GM18502 (cell line): Measurements from ENCODE around the gene TRPC6.
"Not testable (repeated sequence)": the region's sequence is repeated elsewhere in the genome, so short reads cannot be mapped to it uniquely, and the experiment has no call there.

ENCODE experiments used
- ATAC-seq: cut with Tn5 transposase; IDR thresholded peaks from one replicate; pipeline ENCODE4 v1.9.1; 2021; ENCODE audit warnings: mild to moderate bottlenecking; ENCODE audit not compliant: unreplicated experiment, poor library complexity

The TRPC6 gene

DNA sequence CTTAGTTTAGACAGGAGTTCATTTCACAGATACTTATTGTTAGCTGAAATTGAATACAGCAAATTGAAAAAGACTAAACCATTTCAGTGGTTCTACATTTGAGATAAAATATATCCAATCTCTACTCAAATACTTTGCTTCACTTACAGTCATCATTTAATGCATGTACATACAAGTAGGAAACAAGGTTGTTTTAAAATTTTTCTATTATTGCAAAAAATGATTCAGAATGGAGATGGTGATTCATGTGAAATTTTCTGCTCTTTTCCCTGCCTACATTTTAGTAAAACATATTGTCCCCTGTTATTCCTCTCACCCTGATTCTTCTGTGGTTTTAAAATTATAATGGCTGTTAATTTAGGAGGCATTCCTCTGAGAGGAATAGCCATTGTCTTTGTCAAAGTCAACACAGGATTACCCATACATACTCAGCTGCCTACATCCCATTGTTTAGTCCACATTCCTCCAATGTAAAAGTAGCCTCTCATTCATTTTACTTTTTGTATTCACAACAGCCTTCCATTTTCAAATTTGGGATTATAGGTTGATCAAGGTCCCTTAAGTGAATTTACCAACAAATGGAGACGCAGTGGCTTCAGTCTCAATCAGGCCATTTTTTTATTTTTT lies 60.1 kb downstream of the TRPC6 start:
- no peak for ATAC-seq

DNA sequence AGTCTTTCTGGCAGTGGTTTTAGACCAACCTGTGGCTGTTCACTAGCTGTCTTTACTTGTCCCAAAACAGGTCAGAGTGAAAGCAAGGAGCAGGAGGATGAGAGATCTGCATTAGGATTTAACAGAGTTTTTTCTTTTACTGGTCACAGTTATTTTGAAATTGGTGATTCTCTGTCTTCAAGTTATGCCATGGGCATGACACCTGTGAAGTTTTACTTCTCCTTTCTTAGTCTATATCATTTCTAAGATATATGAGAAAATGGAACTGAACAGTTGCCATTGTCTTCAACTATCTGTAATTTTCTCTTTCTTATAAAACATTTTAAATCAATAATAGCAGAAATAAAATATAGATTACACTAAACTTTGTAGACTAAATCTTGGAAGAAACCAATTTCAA lies 60.6 kb downstream of the TRPC6 start:
- ATAC-seq: no peak

DNA sequence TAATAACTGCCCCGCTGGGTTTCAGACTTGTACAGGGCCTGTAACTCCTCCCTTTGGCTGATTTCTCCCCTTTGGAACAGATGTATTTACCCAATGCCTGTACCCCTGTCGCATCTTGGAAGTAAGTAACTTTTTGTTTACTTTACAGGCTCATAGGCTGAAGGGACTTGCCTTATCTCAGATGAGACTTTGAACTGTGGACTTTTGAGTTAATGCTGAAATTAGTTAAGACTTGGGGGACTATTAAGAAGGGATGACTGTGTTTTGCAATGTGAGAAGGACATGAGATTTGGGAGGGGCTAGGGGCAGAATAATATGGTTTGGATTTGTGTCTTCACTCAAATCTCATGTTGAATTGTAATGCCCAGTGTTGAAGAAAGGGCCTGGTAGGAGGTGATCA lies 62.0 kb downstream of the TRPC6 start:
- ATAC-seq: no peak

DNA sequence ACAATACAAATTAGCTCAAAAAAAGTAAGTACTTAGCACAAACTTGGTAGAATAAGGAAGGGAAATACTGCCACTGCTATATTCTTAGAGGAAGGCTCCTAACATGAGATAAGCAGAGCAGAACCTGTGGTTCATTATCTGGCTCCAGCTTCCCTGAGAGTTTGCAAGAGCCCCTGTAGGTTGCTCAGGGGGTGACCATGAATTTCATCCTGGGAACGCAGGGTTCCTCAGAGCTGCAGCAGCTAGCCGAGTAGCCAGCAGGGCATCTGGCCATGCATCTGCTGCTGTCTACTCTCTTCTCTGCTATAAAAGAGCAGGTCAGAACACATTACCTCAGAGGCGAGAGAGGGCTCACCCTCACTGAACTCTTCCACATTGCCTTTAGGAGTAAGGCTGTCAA lies 67.3 kb downstream of the TRPC6 start:
- no peak for ATAC-seq

GRCh38 chr11:101511065-101511464 lies 72.7 kb downstream of the TRPC6 start:
- ATAC-seq: no peak

DNA sequence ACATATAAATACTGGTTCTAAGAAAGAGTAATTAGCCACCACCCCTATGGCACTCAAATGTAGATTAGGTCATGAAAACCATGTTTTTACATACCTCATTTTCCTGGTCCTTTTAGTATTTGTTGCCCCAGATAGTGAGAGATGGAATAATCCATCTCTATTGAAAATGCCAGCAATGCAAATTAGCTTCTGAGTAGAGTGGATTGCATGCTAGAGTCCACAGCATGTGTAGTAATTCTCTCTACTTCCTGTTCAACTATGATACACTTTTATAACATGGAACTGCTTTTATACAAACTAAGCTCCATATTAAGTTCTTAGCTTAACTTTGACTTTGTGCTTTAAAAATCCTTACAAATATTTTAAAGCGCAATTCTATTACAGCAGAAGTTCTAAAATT lies 73.2 kb downstream of the TRPC6 start:
- no peak for ATAC-seq

DNA sequence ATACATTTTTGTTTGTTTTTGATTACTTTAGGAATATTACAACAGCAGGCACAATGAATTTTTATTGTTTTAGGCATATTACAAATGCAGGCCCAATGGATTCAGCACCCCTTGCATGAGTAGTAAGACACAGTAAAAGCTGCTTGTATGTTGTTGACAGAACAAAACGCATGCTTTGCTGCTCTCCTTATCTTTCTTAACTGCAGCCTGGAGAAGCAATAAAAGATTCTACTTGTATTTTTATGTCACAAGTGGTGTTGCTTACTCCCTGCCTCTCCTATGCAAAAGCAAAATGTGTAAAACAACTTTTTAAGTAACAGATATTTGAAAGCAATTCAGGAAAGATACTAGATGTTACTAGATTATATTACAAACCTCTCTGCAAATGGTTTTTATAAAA lies 73.9 kb downstream of the TRPC6 start:
- no peak for ATAC-seq

- peak; percentile 52 for ATAC-seq
Measured at GRCh38 chr11:101508370-101508769, 75.4 kb downstream of the TRPC6 start.

GRCh38 chr11:101498891-101499290 lies 84.9 kb downstream of the TRPC6 start:
- ATAC-seq: no peak

- no peak for ATAC-seq
Measured at GRCh38 chr11:101497291-101497690, 86.5 kb downstream of the TRPC6 start.

- no peak for ATAC-seq
Measured at GRCh38 chr11:101487775-101488174, 96.0 kb downstream of the TRPC6 start.

DNA sequence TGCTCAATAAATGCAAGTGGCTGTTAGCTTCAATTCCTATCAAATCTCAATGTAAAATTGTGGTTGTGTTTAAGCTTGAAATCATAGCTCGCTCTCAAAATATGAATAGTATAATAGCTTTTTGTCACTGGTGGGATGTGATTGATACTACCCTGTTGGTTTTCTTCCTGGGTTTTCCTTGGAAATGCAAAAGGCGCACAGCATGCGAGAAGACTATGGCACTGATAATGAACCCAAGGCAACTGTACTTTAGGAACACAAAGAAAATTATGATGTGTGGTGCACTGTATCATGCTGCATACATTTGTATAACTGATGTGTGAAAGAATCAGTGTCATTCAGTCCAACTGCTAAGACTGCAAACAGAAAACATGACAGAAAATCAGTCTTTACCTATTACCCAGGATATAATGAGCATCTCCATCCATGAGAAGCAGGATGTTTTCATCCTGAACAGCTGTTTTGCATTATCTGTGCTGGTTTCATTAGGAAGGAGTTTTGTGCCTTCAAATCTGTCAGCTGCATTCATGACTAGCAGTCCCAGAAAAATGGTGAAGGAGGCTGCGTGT lies 101.2 kb downstream of the TRPC6 start:
- ATAC-seq: no peak

DNA sequence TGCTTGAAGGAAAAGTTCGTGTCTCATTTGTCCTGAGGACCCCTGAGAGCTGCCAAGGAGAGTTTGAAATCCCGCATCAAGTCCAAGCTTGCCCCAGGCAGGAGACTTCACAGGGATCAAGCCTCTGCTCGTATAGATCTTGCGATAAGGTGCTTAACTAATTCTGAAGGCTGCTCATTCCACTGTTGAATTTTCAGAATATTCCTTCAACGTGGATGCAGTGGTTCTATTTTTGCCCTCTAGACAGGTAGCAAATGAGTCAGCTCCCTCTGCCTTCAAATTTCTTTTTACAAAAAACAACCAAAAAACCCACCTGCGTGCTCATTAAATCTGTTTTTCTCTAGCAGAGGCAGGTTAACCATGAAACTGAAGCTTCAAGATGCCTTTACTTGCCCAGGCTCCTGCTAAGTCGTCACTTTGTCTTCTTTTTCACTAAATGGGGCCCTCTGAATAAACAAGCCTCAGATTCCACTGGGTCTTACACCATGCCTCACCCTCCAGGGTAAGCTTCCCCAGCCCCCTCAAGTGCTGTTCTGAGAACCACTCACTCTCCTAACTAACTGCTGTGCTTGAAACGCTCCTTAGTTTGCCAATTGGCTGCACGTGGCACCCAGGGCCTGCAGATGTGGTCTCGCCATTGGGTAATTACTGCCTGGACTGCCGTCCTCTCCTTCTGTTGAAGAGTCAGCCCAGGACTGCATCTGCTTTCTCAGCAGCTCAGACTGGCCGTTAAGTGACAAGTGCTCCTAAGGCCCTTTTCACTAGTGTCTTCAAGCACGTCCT lies 105.0 kb downstream of the TRPC6 start:
- ATAC-seq: no peak

- ATAC-seq: no peak
Measured at GRCh38 chr11:101477926-101478325, 105.9 kb downstream of the TRPC6 start.

DNA sequence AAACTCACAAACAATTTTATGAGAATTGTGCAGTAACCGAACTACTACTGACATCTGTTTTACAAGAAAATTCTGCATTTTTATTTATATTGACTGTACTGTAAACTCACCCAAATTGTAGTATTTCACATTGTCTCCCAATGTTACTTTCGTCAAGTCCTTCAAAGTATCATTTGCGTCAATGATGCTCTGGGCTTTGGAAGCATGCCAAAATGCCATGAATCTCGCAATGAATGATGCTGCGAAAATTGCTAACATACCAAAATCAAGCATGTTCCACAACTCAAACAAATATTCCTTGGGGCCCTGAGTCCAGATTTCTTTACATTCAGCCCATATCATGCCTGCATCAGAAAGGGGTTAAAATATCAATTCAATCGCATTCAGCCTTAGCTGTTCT lies 107.6 kb downstream of the TRPC6 start:
- no peak for ATAC-seq

DNA sequence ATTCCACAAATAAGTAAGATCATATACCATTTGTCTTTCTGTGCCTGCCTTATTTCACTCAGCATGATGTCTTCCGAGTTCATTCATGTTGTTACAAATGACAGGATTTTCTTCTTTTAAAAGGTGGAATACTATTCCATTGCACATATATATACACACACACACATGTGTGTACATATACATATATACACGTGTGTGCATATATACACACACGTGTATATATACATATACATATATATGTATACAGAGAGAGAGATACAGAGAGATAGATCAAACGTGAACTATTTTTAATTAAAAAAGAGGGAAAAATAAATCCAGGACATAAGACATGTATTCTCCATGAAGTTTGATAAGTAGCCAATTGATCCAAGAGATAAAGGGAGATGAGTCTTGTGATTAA lies 108.1 kb downstream of the TRPC6 start:
- no peak for ATAC-seq

DNA sequence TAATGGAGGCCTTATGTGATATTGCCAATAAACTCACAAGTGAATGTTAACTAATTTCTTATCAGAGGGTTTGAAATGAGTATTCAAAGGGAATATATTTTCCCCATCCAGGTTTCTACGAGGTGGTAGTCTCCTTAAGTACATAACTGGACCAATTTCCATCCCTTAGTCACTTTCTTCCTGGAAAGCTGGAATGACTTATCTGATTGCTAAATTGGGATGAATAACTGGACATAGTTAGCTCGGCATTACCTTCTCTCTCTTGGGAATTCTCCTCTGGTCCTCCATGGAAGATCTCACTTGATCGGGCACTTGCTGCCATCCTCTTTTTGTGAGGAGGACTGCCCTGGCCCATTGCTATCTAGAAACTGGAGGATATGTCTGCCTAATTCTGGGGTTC lies 109.1 kb downstream of the TRPC6 start:
- ATAC-seq: no peak

- no peak for ATAC-seq
Measured at GRCh38 chr11:101470881-101471520, 112.8 kb downstream of the TRPC6 start.

DNA sequence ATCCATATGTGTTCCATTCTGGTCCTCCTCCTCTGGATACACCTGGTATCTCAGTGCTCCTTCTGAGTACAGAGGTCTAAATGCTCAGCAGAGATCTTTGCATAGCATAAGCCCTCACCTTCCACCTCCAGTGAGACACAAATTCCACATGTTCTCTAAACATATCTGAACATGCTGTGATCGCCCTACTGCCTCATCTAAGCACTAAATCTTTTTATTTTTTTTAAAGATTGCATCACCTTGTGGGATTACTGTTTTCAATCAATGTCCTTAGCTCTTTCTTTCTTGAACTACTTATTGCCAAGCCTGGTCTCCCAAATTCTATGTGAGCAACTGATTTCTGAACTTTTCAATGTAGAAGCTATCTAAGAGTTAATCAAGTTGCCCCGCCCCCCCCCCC lies 113.4 kb downstream of the TRPC6 start:
- no peak for ATAC-seq

DNA sequence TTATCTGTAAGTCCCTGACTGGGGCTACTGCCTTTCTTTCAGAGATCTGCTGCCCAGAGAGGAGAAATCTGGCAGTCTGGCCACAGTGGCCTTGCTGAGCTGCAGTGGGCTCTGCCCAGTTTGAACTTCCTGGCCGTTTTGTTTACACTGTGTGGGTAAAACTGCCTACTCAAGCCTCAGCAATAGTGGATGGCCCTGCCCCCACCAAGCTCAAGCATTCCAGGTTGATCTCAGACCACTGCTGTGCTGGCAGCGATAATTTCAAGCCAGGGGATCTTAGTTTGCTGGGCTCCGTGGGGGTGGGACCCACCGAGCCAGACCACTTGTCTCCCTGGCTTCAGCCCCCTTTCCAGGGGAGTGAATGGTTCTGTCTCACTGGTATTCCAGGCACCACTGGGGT lies 117.5 kb downstream of the TRPC6 start:
- ATAC-seq: no peak

DNA sequence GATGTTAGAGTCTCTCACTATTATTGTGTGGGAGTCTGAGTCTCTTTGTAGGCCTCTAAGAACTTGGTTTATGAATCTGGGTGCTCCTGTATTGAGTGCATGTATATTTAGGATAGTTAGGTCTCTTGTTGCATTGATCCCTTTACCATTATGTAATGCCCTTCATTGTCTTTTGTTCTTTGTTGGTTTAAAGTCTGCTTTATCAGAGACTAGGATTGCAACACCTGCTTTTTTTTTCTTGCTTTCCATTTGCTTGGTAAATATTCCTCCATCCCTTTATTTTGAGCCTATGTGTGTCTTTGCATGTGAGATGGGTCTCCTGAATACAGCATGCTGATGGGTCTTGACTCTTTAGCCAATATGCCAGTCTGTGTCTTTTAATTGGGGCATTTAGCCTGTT lies 119.4 kb downstream of the TRPC6 start:
- ATAC-seq: not testable (repeated sequence)
